NCI-H524 treated with DMSO at 0.1 percent for 48 hours (cell line): ENCODE measurements around the gene WASHC3.
"Not testable (repeated sequence)": the region's sequence is repeated elsewhere in the genome, so short reads cannot be mapped to it uniquely, and the experiment has no call there.

ENCODE experiments used
- DNase-seq: peaks from one replicate; lab custom pipeline; 2025; lab: John Stamatoyannopoulos, UW

WASHC3 gene

GRCh38 chr12:102050660-102051430 is 10.9 kb downstream of the WASHC3 start:
- DNase-seq = no peak

- DNase-seq = no peak
Observed at GRCh38 chr12:102043928-102044327, 17.9 kb downstream of the WASHC3 start.

- no peak for DNase-seq
Observed at GRCh38 chr12:102033991-102034745, 27.6 kb downstream of the WASHC3 start.

- no peak for DNase-seq
Observed at GRCh38 chr12:102031852-102032251, 29.9 kb downstream of the WASHC3 start.

- DNase-seq = no peak
Observed at GRCh38 chr12:102029141-102029540, 32.6 kb downstream of the WASHC3 start.

GRCh38 chr12:102026728-102027127 is 35.1 kb downstream of the WASHC3 start:
- no peak for DNase-seq

- no peak for DNase-seq
Observed at GRCh38 chr12:102024765-102025164, 37.0 kb downstream of the WASHC3 start.

- DNase-seq = no peak
Observed at GRCh38 chr12:102023343-102023930, 38.4 kb downstream of the WASHC3 start.

GRCh38 chr12:102022286-102022685 is 39.5 kb downstream of the WASHC3 start:
- DNase-seq = no peak

GRCh38 chr12:102021540-102022246 is 40.1 kb downstream of the WASHC3 start:
- no peak for DNase-seq

- DNase-seq = not testable (repeated sequence)
Observed at GRCh38 chr12:102018607-102019006, 43.2 kb downstream of the WASHC3 start.

- no peak for DNase-seq
Observed at GRCh38 chr12:102016472-102016871, 45.3 kb downstream of the WASHC3 start.

GRCh38 chr12:102010265-102010994 is 51.4 kb downstream of the WASHC3 start:
- no peak for DNase-seq

GRCh38 chr12:102009796-102010195 is 52.0 kb downstream of the WASHC3 start:
- no peak for DNase-seq

GRCh38 chr12:102008615-102009126 is 53.1 kb downstream of the WASHC3 start:
- DNase-seq = no peak

- no peak for DNase-seq
Observed at GRCh38 chr12:102005256-102005655, 56.5 kb downstream of the WASHC3 start.

- DNase-seq = no peak
Observed at GRCh38 chr12:101997102-101997501, 64.7 kb downstream of the WASHC3 start.

GRCh38 chr12:101995684-101996083 is 66.1 kb downstream of the WASHC3 start:
- no peak for DNase-seq

GRCh38 chr12:101992091-101992490 is 69.7 kb downstream of the WASHC3 start:
- no peak for DNase-seq

- no peak for DNase-seq
Observed at GRCh38 chr12:101982307-101982706, 79.5 kb downstream of the WASHC3 start.

GRCh38 chr12:101981868-101982267 is 79.9 kb downstream of the WASHC3 start:
- no peak for DNase-seq
